ENCODE measurements around the gene PARVA.

The PARVA gene

DNA sequence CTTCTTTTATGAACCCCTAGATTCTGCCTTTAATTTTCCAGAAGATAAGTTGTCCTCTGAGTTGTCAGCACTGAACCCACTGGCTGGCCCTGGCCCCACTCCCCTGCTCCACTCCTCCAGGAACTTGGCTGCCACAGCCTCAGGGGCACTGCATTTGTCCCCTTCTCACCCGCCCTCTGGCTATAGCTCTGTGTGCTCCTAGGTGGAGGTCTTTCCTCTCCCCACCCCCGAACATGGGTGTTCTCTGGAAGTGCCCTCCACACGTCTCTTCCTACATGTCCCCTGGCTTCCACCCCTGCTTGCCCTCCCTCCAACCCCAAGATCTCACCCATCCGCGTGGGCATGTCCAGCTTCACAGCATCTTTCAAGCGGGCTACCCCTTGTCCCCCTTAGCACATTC is 159.2 kb downstream of the PARVA start:
- no peak for DNase-seq

GRCh38 chr11:12537778-12538401 is 160.5 kb downstream of the PARVA start:
- DNase-seq, result no peak

GRCh38 chr11:12538889-12539421 is 161.6 kb downstream of the PARVA start:
- no peak for DNase-seq

- DNase-seq, result no peak
Observed at GRCh38 chr11:12539572-12539971, 162.2 kb downstream of the PARVA start.

DNA sequence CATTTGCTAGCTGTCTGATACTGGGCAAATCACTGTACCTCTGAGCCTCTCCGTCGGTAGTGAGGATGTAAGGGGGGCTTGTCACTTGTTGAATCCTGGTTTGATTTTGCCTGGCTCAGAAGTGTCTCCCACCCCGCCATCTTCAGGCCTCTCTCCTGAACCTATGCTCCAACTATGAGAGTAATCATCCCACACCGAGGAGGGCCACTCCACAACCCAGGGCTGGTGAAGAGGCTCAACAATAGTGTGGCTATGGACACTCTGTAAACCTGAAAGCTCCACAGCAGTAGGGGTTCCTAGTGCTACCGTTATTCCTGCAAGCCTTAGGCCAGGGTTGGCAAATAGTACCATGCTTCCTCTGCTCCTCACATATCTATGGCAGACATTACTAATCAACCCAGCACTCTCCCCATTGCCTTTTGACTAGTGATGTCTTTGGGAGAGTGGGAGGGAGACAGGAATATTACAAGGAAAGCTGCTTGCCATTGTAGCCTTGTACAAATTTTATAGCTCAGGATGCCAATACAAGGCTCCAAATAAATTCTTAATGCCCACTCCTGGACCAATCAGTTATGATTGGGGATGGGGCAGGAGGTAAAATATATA is 162.8 kb downstream of the PARVA start:
- DNase-seq, result no peak

DNA sequence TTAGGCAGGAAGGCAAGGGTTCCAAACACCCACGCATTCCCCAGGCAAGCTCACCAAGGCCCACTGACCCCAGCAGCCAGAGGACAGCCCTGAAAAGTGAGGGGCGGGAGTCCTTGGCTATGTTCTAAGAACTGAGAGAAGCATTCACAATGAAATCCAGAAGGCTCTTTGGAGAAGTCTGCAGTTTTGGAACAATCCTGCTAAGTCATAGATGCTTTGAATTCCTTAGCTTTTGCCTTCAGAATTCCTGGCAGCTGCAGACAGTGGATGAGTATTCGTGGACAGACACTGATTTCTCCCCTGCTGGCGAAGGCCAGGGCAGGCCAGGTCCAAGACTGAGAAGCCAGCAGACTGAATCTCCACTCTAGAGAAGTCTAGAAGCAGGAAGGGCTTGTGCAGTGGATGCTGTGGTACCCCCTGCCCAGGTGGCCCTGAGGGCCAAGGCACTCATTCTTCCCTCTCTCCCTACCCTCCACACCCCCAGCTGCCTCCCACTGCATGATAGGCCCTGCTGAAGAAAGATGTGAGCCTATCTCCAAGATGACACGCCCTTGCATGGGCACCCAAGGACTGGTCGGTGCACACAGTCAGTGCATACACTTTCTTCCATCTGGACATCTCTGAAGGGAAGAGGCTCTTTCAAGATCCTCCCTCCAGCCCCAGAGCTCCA is 163.7 kb downstream of the PARVA start:
- DNase-seq, result no peak

DNA sequence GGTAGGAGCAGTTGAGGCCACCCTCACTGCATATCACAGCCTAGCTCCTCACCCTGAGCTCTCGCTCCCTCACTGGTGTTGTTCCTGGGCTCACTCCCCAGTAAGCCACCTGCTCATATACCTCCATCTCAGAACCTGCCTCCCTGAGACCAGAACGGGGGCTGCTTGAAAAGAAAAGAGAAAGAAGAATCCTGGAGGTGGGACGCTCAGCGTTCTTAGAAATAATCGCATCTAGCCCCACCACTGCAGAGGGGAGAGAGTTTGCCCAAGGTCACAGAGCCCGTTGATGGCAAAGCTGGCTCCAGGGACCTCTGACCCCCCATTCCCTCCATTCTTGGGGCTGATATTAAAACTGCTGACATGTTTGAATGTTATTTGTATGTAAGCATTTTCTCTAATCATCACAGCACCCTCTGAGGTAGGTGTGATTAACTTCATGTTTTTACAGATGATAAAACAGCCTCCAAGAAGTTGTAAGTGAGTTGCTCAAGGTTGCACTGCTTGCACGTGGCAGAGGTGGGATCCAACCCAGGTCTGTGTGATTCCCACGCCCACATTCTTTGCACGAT is 164.3 kb downstream of the PARVA start:
- DNase-seq, result no peak

- no peak for DNase-seq
Observed at GRCh38 chr11:12542186-12542935, 165.0 kb downstream of the PARVA start.

GRCh38 chr11:12543596-12544415 is 166.4 kb downstream of the PARVA start:
- DNase-seq, result no peak

GRCh38 chr11:12544986-12545775 is 167.8 kb downstream of the PARVA start:
- no peak for DNase-seq

DNA sequence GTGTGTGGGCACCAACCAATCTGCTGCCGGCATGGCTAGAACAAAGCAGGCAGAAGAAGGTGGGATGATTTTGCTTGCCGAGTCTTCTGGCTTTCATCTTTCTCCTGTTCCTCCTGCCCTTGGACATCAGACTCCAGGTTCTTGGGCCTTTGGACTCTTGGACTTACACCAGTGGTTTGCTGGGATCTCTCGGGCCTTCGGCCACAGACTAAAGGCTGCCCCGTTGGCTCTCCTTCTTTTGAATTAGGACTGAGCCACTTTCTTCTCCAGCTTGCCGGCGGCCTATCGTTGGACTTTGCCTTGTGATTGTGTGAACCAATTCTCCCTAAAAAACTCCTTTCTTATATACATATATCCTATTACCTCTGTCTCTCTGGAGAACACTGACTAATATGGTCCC is 168.8 kb downstream of the PARVA start:
- DNase-seq, result no peak

- DNase-seq, result no peak
Observed at GRCh38 chr11:12546660-12547059, 169.3 kb downstream of the PARVA start.

- no peak for DNase-seq
Observed at GRCh38 chr11:12547953-12548650, 170.7 kb downstream of the PARVA start.

- no peak for DNase-seq
Observed at GRCh38 chr11:12552692-12553091, 175.3 kb downstream of the PARVA start.

DNA sequence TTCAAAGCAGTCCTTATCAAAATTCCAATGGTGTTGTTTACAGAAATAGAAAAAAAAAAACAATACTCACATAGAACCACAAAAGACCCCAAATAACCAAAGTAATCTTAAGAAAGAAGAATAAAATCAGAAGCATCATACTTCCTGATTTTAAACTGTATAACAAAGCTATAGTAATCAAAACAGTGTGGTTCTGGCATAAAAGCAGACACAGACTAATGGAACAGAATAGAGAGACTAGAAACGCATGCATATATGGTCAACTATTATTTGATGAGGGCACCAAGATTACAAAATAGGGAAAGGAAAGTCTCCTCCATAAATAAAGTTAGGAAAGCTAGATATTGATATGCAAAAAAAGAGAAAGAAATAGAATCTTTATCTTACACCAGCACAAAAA is 176.8 kb downstream of the PARVA start:
- DNase-seq, result no peak

- no peak for DNase-seq
Observed at GRCh38 chr11:12556155-12556554, 178.8 kb downstream of the PARVA start.

- DNase-seq, result no peak
Observed at GRCh38 chr11:12556788-12557384, 179.5 kb downstream of the PARVA start.

GRCh38 chr11:12559011-12559410 is 181.6 kb downstream of the PARVA start:
- no peak for DNase-seq

DNA sequence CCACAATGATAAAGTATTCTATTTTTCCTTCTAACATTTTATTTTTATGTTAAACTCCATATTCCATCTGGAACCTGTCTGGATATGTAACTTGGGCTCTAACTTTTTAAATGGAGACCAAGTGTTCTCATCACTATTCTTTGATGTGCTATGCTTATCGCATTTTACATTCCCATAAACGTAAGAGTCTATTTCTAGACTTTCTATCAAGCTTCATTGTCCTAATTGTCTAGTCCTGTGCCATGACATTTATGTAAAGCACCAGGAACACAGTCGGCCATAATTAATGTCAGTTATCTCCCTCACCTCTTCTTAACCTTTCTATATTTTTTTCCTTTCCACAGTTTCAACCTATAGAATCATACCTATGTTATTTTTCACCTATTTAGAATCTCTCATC is 183.0 kb downstream of the PARVA start:
- no peak for DNase-seq

DNA sequence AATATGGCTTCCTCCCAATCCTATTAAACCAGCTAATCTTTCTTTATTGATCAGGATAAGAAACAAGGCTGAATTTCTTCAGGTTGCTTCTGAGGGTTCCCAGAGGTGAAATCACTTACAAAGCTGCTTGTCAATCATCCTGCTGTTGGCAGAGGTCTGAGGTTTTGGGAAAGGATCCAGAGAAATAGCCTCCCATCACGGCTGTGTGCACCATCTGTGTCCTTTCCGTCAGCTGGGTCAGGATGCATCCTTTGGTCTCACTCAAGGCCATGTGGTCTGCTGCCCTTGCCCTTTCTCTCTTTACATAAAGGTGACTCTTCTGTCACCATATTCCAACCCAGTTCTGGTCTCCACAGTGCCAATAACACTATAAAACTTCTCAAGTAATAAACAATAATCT is 183.5 kb downstream of the PARVA start:
- no peak for DNase-seq
